ENCODE measurements around the gene AOX1. TPM values are rescaled to one million over a fixed set of nuclear protein-coding genes. Genes with fewer than 3 reads are reported as not detected.
A peak's percentile ranks its signal among the peaks of the same experiment; 100 is the strongest.

Gene AOX1
- polyA plus RNA-seq, 1 of the 3 experiments (the other 2 are of a cell fraction) = 3.3 TPM

DNA sequence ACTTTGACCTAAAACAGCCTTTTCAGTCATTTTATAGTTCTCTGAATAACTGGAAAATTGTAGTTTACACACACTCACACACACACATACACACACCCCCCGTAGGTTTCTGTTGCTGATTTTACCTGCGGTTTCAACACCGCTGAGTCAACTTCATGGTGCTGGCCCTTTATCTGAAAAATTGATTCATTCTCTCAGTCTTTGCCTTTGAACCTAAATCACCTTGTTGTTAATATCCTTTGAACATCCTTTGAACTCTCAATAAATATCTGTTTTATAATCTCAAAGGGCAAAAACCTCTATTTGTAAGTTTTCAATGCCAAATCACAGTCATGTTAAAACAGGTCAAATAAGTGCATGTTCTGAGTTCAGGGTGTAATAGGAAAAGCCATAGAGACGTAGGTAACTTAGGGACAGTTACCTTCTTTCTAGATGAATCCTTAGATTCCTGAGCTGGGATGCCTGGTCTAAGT is 116.9 kb downstream of the AOX1 start (continued):
- TF ChIP-seq, protein P1, sequence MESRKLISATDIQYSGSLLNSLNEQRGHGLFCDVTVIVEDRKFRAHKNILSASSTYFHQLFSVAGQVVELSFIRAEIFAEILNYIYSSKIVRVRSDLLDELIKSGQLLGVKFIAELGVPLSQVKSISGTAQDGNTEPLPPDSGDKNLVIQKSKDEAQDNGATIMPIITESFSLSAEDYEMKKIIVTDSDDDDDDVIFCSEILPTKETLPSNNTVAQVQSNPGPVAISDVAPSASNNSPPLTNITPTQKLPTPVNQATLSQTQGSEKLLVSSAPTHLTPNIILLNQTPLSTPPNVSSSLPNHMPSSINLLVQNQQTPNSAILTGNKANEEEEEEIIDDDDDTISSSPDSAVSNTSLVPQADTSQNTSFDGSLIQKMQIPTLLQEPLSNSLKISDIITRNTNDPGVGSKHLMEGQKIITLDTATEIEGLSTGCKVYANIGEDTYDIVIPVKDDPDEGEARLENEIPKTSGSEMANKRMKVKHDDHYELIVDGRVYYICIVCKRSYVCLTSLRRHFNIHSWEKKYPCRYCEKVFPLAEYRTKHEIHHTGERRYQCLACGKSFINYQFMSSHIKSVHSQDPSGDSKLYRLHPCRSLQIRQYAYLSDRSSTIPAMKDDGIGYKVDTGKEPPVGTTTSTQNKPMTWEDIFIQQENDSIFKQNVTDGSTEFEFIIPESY (IDR thresholded peaks at IDR 0.05; ENCODE audit: borderline replicate concordance, low read depth) = no peak
- TF ChIP-seq RFX5 (IDR thresholded peaks at IDR 0.05; ENCODE audit: low read length) = no peak
- TF ChIP-seq, protein P2, sequence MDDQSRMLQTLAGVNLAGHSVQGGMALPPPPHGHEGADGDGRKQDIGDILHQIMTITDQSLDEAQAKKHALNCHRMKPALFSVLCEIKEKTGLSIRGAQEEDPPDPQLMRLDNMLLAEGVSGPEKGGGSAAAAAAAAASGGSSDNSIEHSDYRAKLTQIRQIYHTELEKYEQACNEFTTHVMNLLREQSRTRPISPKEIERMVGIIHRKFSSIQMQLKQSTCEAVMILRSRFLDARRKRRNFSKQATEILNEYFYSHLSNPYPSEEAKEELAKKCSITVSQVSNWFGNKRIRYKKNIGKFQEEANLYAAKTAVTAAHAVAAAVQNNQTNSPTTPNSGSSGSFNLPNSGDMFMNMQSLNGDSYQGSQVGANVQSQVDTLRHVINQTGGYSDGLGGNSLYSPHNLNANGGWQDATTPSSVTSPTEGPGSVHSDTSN (IDR thresholded peaks at IDR 0.05) = no peak

DNA sequence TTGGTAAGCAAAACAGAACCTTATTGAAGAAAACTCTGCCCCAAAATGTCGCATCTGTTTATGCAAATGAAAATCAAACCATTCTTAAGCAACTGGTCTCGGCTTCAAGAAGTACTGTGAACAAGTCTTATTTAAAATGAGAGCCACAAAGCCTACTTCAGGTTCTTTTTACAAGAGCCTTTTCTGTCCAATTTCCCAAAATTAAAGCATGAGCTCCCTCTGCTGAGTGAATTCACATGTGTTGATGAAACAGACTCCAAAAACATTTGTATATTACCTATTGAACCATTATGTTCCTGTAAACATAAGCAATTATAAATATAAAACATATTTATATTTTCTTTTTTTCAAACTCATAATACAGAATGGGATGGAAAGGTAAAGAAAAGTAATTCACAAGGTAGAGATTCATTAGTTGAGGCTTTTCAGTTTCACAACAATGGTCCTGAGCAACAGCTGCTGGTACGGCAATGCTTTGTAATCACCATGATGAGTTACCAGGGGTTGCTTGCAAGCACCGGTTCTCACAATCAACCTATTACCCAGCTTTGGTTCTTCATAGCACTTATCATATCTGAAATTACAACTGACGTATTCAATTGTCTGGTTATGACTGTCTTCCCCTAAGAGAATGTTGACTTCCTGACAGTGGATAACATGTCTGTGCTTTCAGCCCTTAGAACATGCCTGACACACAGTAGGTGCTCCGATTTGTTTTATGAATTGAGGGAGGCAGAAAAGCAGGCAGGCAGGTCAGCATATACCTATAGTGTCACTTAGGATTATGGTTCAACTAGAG is 117.5 kb downstream of the AOX1 start:
- H3K4me2 ChIP-seq = no peak overlapping the region
- no peaks in the 10 kb centered on the region; a peak in 2 of 4 replicates for H3K4me1 ChIP-seq (ENCODE audit: control insufficient read depth in 1 of 2, insufficient read depth in 2 of 2, low read depth in 1 of 2, low read length in 1 of 2)
- WGBS (ENCODE audit: low lambda C conversion rate) = 38% methylated on average over 6 of the region's 6 CpGs
- no peaks in the 10 kb centered on the region for H3K79me2 ChIP-seq (ENCODE audit: insufficient read depth)
- no peak overlapping the region for H2AFZ ChIP-seq (ENCODE audit: low read depth)
- H3K9me3 ChIP-seq = no peaks in the 10 kb centered on the region
- no peaks in the 10 kb centered on the region for H3K36me3 ChIP-seq (replicated peaks in 1 of 2; ENCODE audit: control insufficient read depth in 1 of 2, insufficient read depth in 2 of 2, low read length in 1 of 2)
- H3F3A ChIP-seq (replicated peaks; ENCODE audit: insufficient read depth) = no peaks in the 10 kb centered on the region
- ChIA-PET POLR2A (no interaction called here), CTCF (interaction anchor here (0.8 to 12.5 kb wide), 30 partner anchors 9 to 738 kb away, joined by 3 to 230 read pairs (median 5); partner anchors contain the start of genes AOX1 and KCTD18)
- no peaks in the 10 kb centered on the region for H4K20me1 ChIP-seq (ENCODE audit: insufficient read depth)
- H3K27ac ChIP-seq (ENCODE audit: low read depth in 2 of 2, low read length in 1 of 2) = no peak overlapping the region
- no peaks in the 10 kb centered on the region for H3K27me3 ChIP-seq (ENCODE audit: insufficient read depth)
- TF ChIP-seq, protein P3, sequence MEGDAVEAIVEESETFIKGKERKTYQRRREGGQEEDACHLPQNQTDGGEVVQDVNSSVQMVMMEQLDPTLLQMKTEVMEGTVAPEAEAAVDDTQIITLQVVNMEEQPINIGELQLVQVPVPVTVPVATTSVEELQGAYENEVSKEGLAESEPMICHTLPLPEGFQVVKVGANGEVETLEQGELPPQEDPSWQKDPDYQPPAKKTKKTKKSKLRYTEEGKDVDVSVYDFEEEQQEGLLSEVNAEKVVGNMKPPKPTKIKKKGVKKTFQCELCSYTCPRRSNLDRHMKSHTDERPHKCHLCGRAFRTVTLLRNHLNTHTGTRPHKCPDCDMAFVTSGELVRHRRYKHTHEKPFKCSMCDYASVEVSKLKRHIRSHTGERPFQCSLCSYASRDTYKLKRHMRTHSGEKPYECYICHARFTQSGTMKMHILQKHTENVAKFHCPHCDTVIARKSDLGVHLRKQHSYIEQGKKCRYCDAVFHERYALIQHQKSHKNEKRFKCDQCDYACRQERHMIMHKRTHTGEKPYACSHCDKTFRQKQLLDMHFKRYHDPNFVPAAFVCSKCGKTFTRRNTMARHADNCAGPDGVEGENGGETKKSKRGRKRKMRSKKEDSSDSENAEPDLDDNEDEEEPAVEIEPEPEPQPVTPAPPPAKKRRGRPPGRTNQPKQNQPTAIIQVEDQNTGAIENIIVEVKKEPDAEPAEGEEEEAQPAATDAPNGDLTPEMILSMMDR (IDR thresholded peaks at IDR 0.05) = peak; percentile 75
- TF ChIP-seq, protein P4, sequence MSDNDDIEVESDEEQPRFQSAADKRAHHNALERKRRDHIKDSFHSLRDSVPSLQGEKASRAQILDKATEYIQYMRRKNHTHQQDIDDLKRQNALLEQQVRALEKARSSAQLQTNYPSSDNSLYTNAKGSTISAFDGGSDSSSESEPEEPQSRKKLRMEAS (IDR thresholded peaks at IDR 0.05; ENCODE audit: low read depth) = no peak
- TF ChIP-seq RXRA (IDR thresholded peaks at IDR 0.05; ENCODE audit: borderline replicate concordance, low read depth) (no peak), CHD2 (IDR thresholded peaks at IDR 0.05; ENCODE audit: low read length, partially characterized antibody) (no peak), RAD21 (IDR thresholded peaks at IDR 0.05; ENCODE audit: low read length) (peak; percentile 93), FOXM1 (IDR thresholded peaks at IDR 0.05; ENCODE audit: low read depth) (no peak), SMC3 (IDR thresholded peaks at IDR 0.05; ENCODE audit: low read depth, low read length) (peak; percentile 91)
- H3K9ac ChIP-seq = no peak overlapping the region
- DNase-seq = peak; percentile 15
- H3K4me3 ChIP-seq (ENCODE audit: low read depth in 2 of 2, low read length in 1 of 2) = no peak overlapping the region
- no peaks in the 10 kb centered on the region for H3K9me2 ChIP-seq
